ENCODE data around the gene OSBPL2.

DNA sequence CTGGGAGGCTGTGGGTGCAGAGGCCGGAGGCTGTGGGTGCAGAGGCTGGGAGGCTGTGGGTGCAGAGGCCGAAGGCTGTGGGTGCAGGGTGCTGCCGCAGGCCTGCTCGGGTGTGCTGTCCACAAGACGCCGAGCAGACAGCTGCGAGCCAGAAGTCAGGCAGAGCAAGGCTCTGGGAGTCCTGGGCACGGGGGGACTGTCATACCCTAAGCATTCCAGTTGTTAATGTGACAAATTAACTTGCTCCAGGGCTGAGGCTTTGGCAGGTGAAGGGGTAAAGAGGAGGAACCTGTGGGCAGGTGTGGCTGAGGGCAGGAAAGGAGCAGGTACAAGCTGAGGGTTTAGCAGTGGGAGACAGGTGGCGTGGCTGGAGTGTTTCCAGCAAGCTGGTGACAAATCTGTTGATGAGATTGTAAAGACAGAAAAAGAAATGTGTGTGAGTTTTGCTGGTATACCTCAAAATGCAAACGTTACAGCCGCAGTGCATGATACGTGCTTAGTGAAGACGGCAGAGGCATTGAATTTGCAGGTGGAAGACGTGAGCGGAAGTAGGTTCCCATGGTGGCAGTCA lies 50.3 kb downstream of the OSBPL2 start:
- TF ChIP-seq POLR2A (IDR thresholded peaks at IDR 0.05) = no peak
- TF ChIP-seq, protein P1, sequence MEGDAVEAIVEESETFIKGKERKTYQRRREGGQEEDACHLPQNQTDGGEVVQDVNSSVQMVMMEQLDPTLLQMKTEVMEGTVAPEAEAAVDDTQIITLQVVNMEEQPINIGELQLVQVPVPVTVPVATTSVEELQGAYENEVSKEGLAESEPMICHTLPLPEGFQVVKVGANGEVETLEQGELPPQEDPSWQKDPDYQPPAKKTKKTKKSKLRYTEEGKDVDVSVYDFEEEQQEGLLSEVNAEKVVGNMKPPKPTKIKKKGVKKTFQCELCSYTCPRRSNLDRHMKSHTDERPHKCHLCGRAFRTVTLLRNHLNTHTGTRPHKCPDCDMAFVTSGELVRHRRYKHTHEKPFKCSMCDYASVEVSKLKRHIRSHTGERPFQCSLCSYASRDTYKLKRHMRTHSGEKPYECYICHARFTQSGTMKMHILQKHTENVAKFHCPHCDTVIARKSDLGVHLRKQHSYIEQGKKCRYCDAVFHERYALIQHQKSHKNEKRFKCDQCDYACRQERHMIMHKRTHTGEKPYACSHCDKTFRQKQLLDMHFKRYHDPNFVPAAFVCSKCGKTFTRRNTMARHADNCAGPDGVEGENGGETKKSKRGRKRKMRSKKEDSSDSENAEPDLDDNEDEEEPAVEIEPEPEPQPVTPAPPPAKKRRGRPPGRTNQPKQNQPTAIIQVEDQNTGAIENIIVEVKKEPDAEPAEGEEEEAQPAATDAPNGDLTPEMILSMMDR (IDR thresholded peaks at IDR 0.05) = no peak

Measured in testis (tissue), 2 donors.